ENCODE measurements around the gene ANKRD1. TPM values are rescaled to one million over a fixed set of nuclear protein-coding genes. Genes with fewer than 3 reads are reported as not detected.

ANKRD1 gene
- total RNA-seq, 1 experiment from 2014 or later, result 75.7 TPM

DNA sequence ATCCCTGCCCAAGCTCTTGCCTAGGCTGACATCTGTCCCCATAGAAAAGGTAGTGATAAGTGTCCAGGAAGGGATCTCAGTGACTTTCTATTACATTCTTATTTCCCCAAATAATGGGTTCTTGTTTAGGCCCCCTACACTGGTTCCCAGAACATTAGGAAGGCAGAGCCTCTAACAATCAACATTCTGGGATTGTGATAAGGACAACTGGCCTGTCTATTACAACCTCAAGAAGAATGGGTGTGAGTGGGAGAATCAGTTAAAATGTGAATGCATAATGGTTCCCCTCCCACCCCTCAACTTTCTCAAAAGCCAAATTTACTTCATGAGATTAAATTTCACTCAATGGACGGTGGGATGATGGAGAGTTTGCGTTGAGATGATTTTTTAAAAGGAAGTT is 6.4 kb upstream of the ANKRD1 start:
- no peaks in the 10 kb centered on the region for H3K36me3 ChIP-seq (ENCODE audit: control insufficient read depth, insufficient read depth, low read length)
- BruUV-seq (replicated peaks), result no TSS peak
- H3K4me3 Mint-ChIP-seq (ENCODE audit: unreplicated experiment), result no peak overlapping the region
- intact Hi-C loops (cut with micrococcal nuclease; ENCODE audit: unreplicated experiment), result no loop called here
- POLR2A ChIA-PET, result no interaction called here
- peaks cover 53% of the 10 kb centered on the region for H3K4me1 ChIP-seq
- TF ChIP-seq CTCF (IDR thresholded peaks at IDR 0.05; ENCODE audit: insufficient read depth in 1 of 2, low read depth in 1 of 2, low read length in 1 of 2, severe bottlenecking in 1 of 2, unreplicated experiment in 1 of 2), result no peak
- no peaks in the 10 kb centered on the region for H3K9me3 Mint-ChIP-seq (ENCODE audit: unreplicated experiment)
- H3K27me3 ChIP-seq (replicated peaks; ENCODE audit: control insufficient read depth, insufficient read depth, low read length), result no peaks in the 10 kb centered on the region
- CTCF ChIA-PET, result no interaction called here
- peaks cover 38% of the 10 kb centered on the region for H3K4me1 Mint-ChIP-seq (ENCODE audit: low read depth, unreplicated experiment)
- H3K27ac Mint-ChIP-seq (ENCODE audit: unreplicated experiment), result no peak overlapping the region
- no peaks in the 10 kb centered on the region for H3K9me3 ChIP-seq
- peaks cover 9% of the 10 kb centered on the region for H3K36me3 Mint-ChIP-seq (ENCODE audit: insufficient read depth, unreplicated experiment)
- DNase-seq, result no peak
- H3K4me3 ChIP-seq (ENCODE audit: low read depth, low read length), result no peak overlapping the region
- H3K27me3 Mint-ChIP-seq (ENCODE audit: insufficient read depth, unreplicated experiment), result no peaks in the 10 kb centered on the region

DNA sequence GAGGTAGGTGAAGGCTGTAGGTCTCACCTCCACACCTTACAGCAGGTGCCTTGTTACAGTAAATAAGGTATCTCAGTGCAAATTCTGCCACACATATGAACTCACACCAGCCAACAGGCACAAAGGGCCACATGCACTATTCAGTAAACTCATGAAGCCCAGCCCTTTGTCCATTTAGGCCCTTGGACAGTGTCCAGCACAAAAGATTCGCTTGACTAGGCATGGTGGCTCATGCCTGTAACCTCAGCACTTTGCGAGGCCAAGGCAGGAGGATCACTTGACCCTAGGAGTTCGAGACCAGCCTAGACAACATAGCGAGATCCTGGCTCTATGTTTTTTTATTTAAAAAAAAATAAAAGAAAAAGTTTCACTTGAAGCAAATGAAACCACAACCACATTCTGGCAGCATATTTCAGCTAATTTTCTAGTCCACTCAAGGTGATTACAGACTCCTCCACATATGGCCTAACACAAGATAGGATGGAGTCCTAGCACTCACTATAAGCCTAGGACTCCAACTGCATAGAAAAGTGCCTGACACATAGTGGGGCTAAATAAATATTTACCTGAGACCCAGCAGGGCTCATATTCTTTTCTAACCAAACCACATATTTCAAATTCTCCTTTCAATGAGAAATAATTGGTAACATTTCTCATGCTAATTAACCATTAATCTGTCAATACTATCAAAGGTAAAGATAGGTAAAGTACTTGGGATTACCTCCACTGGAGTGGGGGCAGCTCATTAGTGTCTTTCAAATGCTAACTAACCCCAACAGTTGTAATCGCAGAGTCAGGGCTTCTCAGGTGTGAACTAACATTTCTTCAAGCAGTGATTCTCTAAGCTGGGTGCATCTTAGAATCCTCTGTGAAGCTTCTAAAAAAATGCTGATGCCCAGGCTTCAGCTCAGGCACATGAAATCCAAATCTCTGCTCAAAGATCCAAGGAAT is 4.5 kb upstream of the ANKRD1 start:
- ChIA-PET POLR2A (interaction anchor here (0.6 kb wide), 1 partner anchor 39 kb away, joined by 5 read pairs; no protein-coding TSS in a partner anchor), CTCF (no interaction called here)
- no peak overlapping the region for H3K27ac Mint-ChIP-seq (ENCODE audit: unreplicated experiment)
- TF ChIP-seq CTCF (IDR thresholded peaks at IDR 0.05; ENCODE audit: insufficient read depth in 1 of 2, low read depth in 1 of 2, low read length in 1 of 2, severe bottlenecking in 1 of 2, unreplicated experiment in 1 of 2), result no peak
- H3K27me3 ChIP-seq (replicated peaks; ENCODE audit: control insufficient read depth, insufficient read depth, low read length), result no peaks in the 10 kb centered on the region
- BruUV-seq (replicated peaks), result no TSS peak
- H3K27me3 Mint-ChIP-seq (ENCODE audit: insufficient read depth, unreplicated experiment), result no peaks in the 10 kb centered on the region
- no peak overlapping the region for H3K4me3 ChIP-seq (ENCODE audit: low read depth, low read length)
- H3K9me3 Mint-ChIP-seq (ENCODE audit: unreplicated experiment), result no peaks in the 10 kb centered on the region
- DNase-seq, result no peak
- no peaks in the 10 kb centered on the region for H3K9me3 ChIP-seq
- peaks cover 47% of the 10 kb centered on the region for H3K4me1 ChIP-seq
- peaks cover 14% of the 10 kb centered on the region for H3K36me3 Mint-ChIP-seq (ENCODE audit: insufficient read depth, unreplicated experiment)
- peaks cover 25% of the 10 kb centered on the region for H3K4me1 Mint-ChIP-seq (ENCODE audit: low read depth, unreplicated experiment)
- no peak overlapping the region for H3K4me3 Mint-ChIP-seq (ENCODE audit: unreplicated experiment)
- intact Hi-C loops (cut with micrococcal nuclease; ENCODE audit: unreplicated experiment), result no loop called here
- no peaks in the 10 kb centered on the region for H3K36me3 ChIP-seq (ENCODE audit: control insufficient read depth, insufficient read depth, low read length)

DNA sequence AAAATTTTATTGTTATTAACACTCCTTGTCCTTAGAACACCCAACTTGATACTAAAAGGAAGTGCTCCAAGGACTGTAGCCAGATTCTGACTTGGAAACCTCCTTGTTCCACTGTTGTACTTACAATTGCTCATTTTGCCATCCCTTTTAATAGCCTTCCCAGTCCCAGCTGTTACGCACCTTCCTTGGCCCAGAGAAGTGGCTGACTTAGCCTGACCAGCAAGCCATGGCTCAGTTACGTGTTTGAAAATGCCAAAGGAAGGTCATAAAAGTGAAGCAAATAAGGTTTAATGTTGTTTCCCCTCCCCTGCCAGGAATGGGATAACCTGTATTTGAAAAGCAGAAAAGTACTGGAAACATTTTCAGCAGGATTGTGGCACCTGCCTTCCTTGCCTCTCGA is 3.7 kb upstream of the ANKRD1 start:
- no peak for DNase-seq
- peaks cover 40% of the 10 kb centered on the region for H3K4me1 ChIP-seq
- Mint-ChIP-seq H3K4me1 (ENCODE audit: low read depth, unreplicated experiment) (peaks cover 25% of the 10 kb centered on the region), H3K27ac (ENCODE audit: unreplicated experiment) (no peak overlapping the region), H3K4me3 (ENCODE audit: unreplicated experiment) (no peak overlapping the region), H3K9me3 (ENCODE audit: unreplicated experiment) (no peaks in the 10 kb centered on the region), H3K27me3 (ENCODE audit: insufficient read depth, unreplicated experiment) (no peaks in the 10 kb centered on the region), H3K36me3 (ENCODE audit: insufficient read depth, unreplicated experiment) (peaks cover 18% of the 10 kb centered on the region)
- no peak overlapping the region for H3K4me3 ChIP-seq (ENCODE audit: low read depth, low read length)
- no peaks in the 10 kb centered on the region for H3K27me3 ChIP-seq (replicated peaks; ENCODE audit: control insufficient read depth, insufficient read depth, low read length)
- ChIA-PET CTCF (interaction anchor here (1.1 kb wide), 1 partner anchor 13 kb away, joined by 3 read pairs; no protein-coding TSS in a partner anchor), POLR2A (no interaction called here)
- TF ChIP-seq CTCF (IDR thresholded peaks at IDR 0.05; ENCODE audit: insufficient read depth in 1 of 2, low read depth in 1 of 2, low read length in 1 of 2, severe bottlenecking in 1 of 2, unreplicated experiment in 1 of 2), result no peak
- H3K9me3 ChIP-seq, result no peaks in the 10 kb centered on the region
- intact Hi-C loops (cut with micrococcal nuclease; ENCODE audit: unreplicated experiment), result no loop called here
- H3K36me3 ChIP-seq (ENCODE audit: control insufficient read depth, insufficient read depth, low read length), result no peaks in the 10 kb centered on the region
- no TSS peak for BruUV-seq (replicated peaks)
